Measurements from ENCODE around the gene CHCT1.
"Not testable (repeated sequence)": the region's sequence is repeated elsewhere in the genome, so short reads cannot be mapped to it uniquely, and the experiment has no call there.

CHCT1 gene

DNA sequence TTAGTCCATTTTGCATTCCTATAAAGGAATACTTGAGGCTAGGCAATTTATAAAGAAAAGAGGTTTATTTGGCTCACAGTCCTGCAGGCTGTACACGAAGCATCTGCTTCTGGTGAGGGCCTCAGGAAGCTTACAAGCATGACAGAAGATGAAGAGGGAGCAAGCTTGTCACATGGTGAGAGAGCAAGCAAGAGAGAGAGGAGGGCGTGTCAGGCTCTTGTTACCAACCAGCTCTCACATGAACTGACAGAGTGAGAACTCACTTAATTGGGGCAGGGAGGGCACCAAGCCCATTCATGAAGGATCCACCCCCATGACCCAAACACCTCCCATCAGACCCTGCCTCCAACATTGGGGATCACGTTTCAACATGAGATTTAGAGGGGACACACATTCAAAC lies 1.6 kb downstream of the CHCT1 start:
- Histone ChIP-seq H3K4me3 (ENCODE audit: extremely low read depth, insufficient read depth, low read length, poor library complexity, severe bottlenecking) (no peak overlapping the region), H3K4me1 (ENCODE audit: control insufficient read depth, insufficient read depth, low read length, poor library complexity, severe bottlenecking) (no peaks in the 10 kb centered on the region), H3K27ac (ENCODE audit: low read depth, low read length, severe bottlenecking) (no peak overlapping the region), H3K9me3 (ENCODE audit: control insufficient read depth, low read length) (no peaks in the 10 kb centered on the region), H3K36me3 (ENCODE audit: control insufficient read depth, insufficient read depth, low read length) (no peaks in the 10 kb centered on the region)
- 92 to 96% methylated on average over 2 of the region's 3 CpGs for WGBS, 2 experiments (ENCODE audit: insufficient coverage in 2 of 2)

DNA sequence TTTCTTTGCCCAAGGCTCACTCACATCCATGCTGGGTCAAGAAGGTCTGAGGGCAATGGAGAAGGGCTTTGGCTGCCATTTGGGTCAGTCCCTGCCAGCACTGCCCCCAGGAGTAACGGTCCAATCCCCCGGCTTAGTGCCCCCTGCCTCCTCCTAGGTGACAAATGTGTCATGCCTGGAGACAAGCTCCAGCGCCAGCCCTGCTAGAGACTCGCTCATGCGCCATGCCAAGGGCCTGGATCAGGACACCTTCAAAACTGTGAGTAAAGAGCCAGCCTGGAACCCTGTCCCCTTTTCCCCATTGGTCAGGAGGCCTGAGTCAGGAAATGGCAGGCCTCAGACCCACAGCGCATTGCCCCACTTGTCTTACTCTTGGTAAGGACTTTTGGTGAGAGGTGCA lies 3.3 kb downstream of the CHCT1 start:
- H3K4me3 ChIP-seq (ENCODE audit: extremely low read depth, insufficient read depth, low read length, poor library complexity, severe bottlenecking) = no peak overlapping the region
- 91 to 97% methylated on average over 5 to 6 of the region's 6 CpGs for WGBS, 2 experiments (ENCODE audit: insufficient coverage in 2 of 2)
- no peaks in the 10 kb centered on the region for H3K9me3 ChIP-seq (ENCODE audit: control insufficient read depth, low read length)
- H3K36me3 ChIP-seq (ENCODE audit: control insufficient read depth, insufficient read depth, low read length) = no peaks in the 10 kb centered on the region
- H3K4me1 ChIP-seq (ENCODE audit: control insufficient read depth, insufficient read depth, low read length, poor library complexity, severe bottlenecking) = no peaks in the 10 kb centered on the region
- H3K27ac ChIP-seq (ENCODE audit: low read depth, low read length, severe bottlenecking) = no peak overlapping the region

DNA sequence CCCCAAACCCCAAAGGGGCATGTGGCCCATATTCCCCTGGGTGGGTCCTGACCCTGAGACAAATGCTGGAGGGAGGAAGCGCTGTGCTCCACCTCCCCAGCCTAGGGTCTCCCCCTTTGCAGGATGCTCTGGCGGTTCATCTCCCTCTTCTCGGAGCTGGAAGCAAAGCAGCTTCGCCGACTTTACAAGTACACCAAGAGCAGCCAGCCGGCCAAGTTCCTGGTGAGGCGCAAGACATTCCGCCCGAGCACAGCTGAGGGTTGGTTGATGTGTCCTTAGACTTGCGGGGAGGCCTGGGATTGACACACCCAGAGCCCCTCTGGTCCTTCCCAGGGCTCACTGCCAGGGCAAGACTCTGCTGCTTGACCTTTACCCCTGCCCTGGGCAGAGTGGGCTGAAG lies 4.3 kb downstream of the CHCT1 start:
- WGBS, 2 experiments (ENCODE audit: insufficient coverage in 2 of 2) = 92 to 94% methylated on average over 7 to 10 of the region's 10 CpGs
- Histone ChIP-seq H3K27ac (ENCODE audit: low read depth, low read length, severe bottlenecking) (no peak overlapping the region), H3K4me1 (ENCODE audit: control insufficient read depth, insufficient read depth, low read length, poor library complexity, severe bottlenecking) (no peaks in the 10 kb centered on the region)

DNA sequence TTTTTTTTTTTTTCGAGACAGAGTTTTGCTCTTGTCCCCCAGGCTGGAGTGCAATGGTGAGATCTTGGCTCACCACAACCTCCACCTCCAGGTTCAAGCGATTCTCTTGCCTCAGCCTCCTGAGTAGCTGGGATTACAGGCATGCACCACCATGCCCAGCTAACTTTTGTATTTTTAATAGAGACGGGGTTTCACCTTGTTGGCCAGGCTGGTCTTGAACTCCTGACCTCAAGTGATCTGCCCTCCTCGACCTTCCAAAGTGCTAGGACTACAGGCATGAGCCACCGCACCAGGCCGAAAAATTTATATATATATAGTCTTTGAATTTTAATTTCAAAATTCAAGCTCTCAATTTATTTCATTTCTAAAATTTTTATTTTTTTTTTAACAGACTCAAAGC lies 6.2 kb downstream of the CHCT1 start:
- H3K4me3 ChIP-seq (ENCODE audit: extremely low read depth, insufficient read depth, low read length, poor library complexity, severe bottlenecking); H3K4me1 ChIP-seq (ENCODE audit: control insufficient read depth, insufficient read depth, low read length, poor library complexity, severe bottlenecking); H3K36me3 ChIP-seq (ENCODE audit: control insufficient read depth, insufficient read depth, low read length); H3K9me3 ChIP-seq (ENCODE audit: control insufficient read depth, low read length); H3K27ac ChIP-seq (ENCODE audit: low read depth, low read length, severe bottlenecking): not testable (repeated sequence)
- 95% methylated on average over 2 of the region's 6 CpGs; no CpG with 5 or more reads in 1 of the 2 experiments for WGBS, 2 experiments (ENCODE audit: insufficient coverage in 2 of 2)

More for the DNA sequence above, 4.3 kb downstream of the CHCT1 start:
- Histone ChIP-seq H3K36me3 (ENCODE audit: control insufficient read depth, insufficient read depth, low read length) (no peaks in the 10 kb centered on the region), H3K9me3 (ENCODE audit: control insufficient read depth, low read length) (no peaks in the 10 kb centered on the region), H3K4me3 (ENCODE audit: extremely low read depth, insufficient read depth, low read length, poor library complexity, severe bottlenecking) (no peak overlapping the region)

DNA sequence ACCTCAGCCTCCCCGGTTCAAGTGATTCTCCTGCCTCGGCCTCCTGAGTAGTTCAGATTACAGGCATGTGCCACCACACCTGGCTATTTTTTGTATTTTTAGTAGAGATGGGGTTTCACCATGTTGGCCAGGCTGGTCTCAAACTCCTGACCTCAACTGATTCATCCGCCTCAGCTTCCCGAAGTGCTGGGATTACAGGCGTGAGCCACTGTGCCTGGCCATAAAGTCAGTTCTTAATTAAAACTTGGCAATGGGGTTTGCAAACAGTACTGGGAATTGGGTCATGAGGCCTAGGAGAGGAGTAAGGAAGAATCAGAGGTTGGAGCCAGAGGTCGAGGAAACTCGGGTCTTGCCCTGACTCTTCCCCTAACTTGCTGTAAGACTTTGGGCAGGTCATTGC lies 8.3 kb downstream of the CHCT1 start:
- not testable (repeated sequence) for H3K4me3 ChIP-seq (ENCODE audit: extremely low read depth, insufficient read depth, low read length, poor library complexity, severe bottlenecking); H3K36me3 ChIP-seq (ENCODE audit: control insufficient read depth, insufficient read depth, low read length); H3K4me1 ChIP-seq (ENCODE audit: control insufficient read depth, insufficient read depth, low read length, poor library complexity, severe bottlenecking); H3K27ac ChIP-seq (ENCODE audit: low read depth, low read length, severe bottlenecking); H3K9me3 ChIP-seq (ENCODE audit: control insufficient read depth, low read length)
- 92 to 100% methylated on average over 7 of the region's 7 CpGs for whole genome bisulfite sequencing, 2 experiments (ENCODE audit: insufficient coverage in 2 of 2)

DNA sequence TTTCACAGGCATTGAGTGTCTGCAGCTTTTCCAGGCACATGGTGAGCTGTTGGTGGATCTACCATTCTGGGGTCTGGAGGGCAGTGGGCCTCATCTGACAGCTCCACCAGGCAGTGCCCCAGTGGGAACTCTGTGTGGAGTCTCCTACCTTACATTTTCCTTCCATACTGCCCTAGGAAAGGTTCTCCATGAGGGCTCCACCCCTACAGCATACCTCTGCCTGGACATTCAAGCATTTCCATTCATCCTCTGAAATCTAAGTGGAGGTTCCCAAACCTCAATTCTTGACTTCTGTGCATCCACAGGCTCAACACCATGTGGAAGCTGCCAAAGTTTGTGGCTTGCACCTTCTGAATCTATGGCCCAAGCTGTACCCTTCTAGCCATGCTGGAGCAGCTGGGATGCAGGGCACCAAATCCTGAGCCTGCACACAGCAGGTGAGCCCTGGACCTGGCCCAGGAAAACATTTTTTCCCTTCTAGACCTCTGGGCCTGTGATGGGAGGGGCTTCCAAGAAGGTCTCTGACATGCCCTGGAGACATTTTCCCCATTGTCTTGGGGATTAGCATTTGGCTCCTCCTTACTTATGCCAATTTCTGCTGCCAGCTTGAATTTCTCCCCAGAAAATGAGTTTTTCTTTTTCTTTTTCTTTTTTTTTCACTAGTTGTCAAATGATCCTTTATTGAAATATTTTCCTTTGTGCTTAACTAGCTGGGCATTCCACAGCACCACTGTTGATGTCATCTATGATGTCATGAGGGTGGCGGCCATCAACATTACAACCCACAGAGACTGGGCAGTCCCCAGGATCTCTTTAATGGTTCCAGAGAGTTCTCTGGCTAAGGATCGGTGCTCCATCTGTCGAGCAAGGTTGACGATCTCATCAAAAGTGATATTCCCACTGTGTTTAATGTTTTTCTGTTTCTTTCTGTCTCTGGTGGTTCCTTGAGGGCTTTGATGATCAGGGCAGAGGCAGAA lies 11.0 kb downstream of the CHCT1 start:
- H3K27ac ChIP-seq (ENCODE audit: low read depth, low read length, severe bottlenecking); H3K4me1 ChIP-seq (ENCODE audit: control insufficient read depth, insufficient read depth, low read length, poor library complexity, severe bottlenecking); H3K4me3 ChIP-seq (ENCODE audit: extremely low read depth, insufficient read depth, low read length, poor library complexity, severe bottlenecking); H3K36me3 ChIP-seq (ENCODE audit: control insufficient read depth, insufficient read depth, low read length); H3K9me3 ChIP-seq (ENCODE audit: control insufficient read depth, low read length): not testable (repeated sequence)
- 95 to 100% methylated on average over 3 of the region's 4 CpGs for WGBS, 2 experiments (ENCODE audit: insufficient coverage in 2 of 2)

DNA sequence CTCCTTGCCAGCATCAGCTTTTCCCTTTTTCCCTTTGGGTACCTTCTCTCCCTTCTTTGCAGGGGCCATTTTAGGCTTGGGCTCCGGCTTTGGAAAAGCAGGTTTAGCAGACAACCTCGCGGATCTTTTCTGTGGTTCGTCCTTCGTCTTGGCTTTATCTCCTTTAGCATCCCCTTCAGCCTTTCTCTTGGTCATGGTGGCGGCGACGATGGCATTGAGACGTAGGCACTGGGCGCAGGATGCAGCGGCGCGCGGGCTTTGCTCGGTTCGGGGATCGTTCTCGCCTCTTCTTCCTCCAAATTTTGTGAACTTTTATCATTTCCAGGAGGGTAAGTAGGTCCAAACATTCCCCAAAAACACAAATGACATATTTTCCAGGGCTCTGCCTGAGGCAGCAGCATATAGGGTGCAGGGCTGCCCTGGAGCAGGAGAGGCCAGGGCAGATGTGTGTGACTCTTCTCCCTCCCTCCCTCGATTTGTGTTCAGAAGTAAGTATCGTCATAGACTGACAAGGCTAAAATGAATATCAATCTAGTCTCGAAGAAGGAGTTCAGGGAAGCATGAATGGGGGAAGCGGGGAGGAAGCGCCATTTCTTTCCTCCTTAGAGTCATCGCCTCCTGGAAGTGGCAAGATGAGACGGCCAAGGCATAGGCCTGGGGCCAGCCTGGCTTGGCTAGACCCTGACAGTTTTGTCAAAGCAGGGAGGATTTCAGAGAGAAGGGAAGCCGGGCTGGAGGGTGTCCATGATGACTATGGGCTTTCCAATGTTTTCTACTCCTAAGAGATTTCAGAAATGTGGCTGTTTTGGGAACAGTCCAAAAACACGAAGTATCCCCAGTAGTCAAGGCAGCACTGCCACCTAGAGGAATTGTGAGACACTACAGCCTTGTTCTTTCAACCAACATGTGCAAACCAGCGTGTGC lies 13.2 kb downstream of the CHCT1 start:
- WGBS, 2 experiments (ENCODE audit: insufficient coverage in 2 of 2) = 79 to 80% methylated on average over 14 to 28 of the region's 28 CpGs
- Histone ChIP-seq H3K4me3 (ENCODE audit: extremely low read depth, insufficient read depth, low read length, poor library complexity, severe bottlenecking) (no peak overlapping the region), H3K4me1 (ENCODE audit: control insufficient read depth, insufficient read depth, low read length, poor library complexity, severe bottlenecking) (no peaks in the 10 kb centered on the region), H3K27ac (ENCODE audit: low read depth, low read length, severe bottlenecking) (no peak overlapping the region), H3K9me3 (ENCODE audit: control insufficient read depth, low read length) (no peaks in the 10 kb centered on the region), H3K36me3 (ENCODE audit: control insufficient read depth, insufficient read depth, low read length) (no peaks in the 10 kb centered on the region)

DNA sequence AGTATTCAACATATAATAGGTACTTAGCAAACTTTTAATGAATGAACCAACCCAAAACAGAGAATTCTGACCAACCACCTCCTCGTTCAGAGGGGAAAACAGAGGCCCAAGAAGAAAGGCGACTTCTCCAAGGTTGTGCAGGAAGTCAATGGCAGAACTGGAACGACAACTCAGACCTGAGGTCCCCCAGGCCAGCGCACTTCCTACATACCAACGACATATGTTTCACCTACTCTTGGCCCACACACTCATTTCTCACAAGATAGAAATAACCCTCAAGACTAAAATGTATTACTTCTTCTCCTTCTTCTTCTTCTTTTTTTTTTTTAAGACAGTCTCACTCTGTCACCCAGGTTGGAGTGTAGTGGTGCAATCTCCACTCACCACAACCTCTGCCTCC lies 14.4 kb downstream of the CHCT1 start:
- Histone ChIP-seq H3K4me1 (ENCODE audit: control insufficient read depth, insufficient read depth, low read length, poor library complexity, severe bottlenecking) (no peaks in the 10 kb centered on the region), H3K9me3 (ENCODE audit: control insufficient read depth, low read length) (no peaks in the 10 kb centered on the region), H3K27ac (ENCODE audit: low read depth, low read length, severe bottlenecking) (no peak overlapping the region), H3K36me3 (ENCODE audit: control insufficient read depth, insufficient read depth, low read length) (no peaks in the 10 kb centered on the region), H3K4me3 (ENCODE audit: extremely low read depth, insufficient read depth, low read length, poor library complexity, severe bottlenecking) (no peak overlapping the region)
- WGBS, 2 experiments (ENCODE audit: insufficient coverage in 2 of 2) = 76 to 86% methylated on average over 4 of the region's 5 CpGs

DNA sequence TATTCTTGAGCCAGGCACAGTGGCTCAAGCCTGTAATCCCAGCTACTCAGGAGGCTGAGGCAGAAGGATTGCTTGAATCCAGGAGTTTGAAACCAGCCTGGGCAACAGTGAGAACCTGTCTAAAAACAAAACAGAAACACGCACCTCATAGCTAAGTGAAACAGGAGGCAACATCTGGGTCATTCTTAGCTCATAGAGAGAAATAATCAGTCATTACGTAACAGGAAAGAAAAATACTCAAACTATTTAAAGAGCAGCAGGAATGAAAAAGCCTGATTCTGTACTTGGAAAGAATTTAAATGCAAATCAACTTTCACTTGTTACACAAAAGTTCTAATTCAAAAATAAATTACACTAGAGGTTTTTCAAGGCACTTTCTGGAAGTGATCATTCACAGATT lies 17.2 kb downstream of the CHCT1 start:
- H3K4me3 ChIP-seq (ENCODE audit: extremely low read depth, insufficient read depth, low read length, poor library complexity, severe bottlenecking) = no peak overlapping the region
- H3K9me3 ChIP-seq (ENCODE audit: control insufficient read depth, low read length) = no peaks in the 10 kb centered on the region
- H3K4me1 ChIP-seq (ENCODE audit: control insufficient read depth, insufficient read depth, low read length, poor library complexity, severe bottlenecking) = peaks cover 15% of the 10 kb centered on the region
- no peaks in the 10 kb centered on the region for H3K36me3 ChIP-seq (ENCODE audit: control insufficient read depth, insufficient read depth, low read length)
- 92 to 100% methylated on average over 1 to 2 of the region's 2 CpGs for WGBS, 2 experiments (ENCODE audit: insufficient coverage in 2 of 2)
- H3K27ac ChIP-seq (ENCODE audit: low read depth, low read length, severe bottlenecking) = no peak overlapping the region

DNA sequence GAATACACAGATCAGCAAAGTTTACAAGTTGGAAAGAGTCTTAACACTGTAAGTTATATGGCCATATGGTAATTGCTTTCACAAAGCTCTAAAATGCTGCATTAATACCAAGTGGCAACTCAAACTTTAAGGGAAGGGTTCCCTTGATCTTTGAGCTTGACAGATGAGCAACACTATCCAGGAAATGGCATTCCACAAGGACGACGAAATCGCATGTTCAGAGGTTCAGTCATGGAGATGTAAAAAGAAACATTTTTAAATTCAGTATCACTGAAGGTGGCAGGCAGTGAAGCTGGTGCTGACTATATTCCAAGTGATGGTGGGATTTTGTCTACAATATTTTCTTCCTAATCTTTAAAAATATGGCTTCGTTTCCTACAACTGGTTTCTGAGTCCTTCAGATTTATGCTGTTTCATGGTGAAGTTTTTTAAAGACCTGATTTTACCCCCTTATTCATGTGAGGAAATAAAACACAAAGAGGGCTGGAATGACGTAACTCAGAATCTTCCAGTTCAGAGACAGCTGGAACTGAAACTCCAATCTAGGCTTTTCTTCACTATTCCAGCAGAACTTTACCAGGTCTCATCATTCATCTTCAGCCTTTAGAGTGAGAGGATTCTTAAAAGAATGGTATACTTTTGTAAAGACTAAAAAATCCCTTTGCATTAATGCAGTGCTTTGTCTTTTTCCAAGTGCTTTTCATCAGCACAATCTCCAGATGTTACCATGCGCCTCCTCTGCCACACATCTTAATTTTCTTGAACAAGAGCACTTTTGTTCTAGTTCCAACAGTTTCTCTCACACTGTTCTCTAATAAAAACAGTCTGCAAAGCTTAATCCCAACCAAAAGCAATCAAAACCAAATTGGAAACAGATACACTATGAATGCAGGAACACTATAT lies 20.2 kb downstream of the CHCT1 start:
- 80 to 97% methylated on average over 2 to 4 of the region's 6 CpGs for WGBS, 2 experiments (ENCODE audit: insufficient coverage in 2 of 2)
- H3K27ac ChIP-seq (ENCODE audit: low read depth, low read length, severe bottlenecking) = peak overlapping the region; percentile 88
- no peaks in the 10 kb centered on the region for H3K9me3 ChIP-seq (ENCODE audit: control insufficient read depth, low read length)

More for the DNA sequence above, 20.2 kb downstream of the CHCT1 start:
- Histone ChIP-seq H3K4me1 (ENCODE audit: control insufficient read depth, insufficient read depth, low read length, poor library complexity, severe bottlenecking) (peaks cover 15% of the 10 kb centered on the region), H3K4me3 (ENCODE audit: extremely low read depth, insufficient read depth, low read length, poor library complexity, severe bottlenecking) (no peak overlapping the region), H3K36me3 (ENCODE audit: control insufficient read depth, insufficient read depth, low read length) (peaks cover 17% of the 10 kb centered on the region)

Data from mesodermal cell (in vitro differentiated cells).